CD4-positive, alpha-beta T cell treated with Interleukin-4 for 4 hours (primary cell): ENCODE data around the gene DCHS1.

ENCODE experiments used
- DNase-seq: peaks from one replicate; pipeline ENCODE4 v3.0.0-alpha.2; 2020

DCHS1 gene

GRCh38 chr11:6673523-6674218 is 18.1 kb upstream of the DCHS1 start:
- DNase-seq, result no peak

- no peak for DNase-seq
These were observed 16.4 kb upstream of the DCHS1 start for GRCh38 chr11:6671991-6672390.

GRCh38 chr11:6670202-6670830 is 14.7 kb upstream of the DCHS1 start:
- DNase-seq, result peak; percentile 28

- peak; percentile 79 for DNase-seq
These were observed 12.2 kb upstream of the DCHS1 start for GRCh38 chr11:6667733-6668374.

- peak; percentile 17 for DNase-seq
These were observed 10.9 kb upstream of the DCHS1 start for GRCh38 chr11:6666302-6667183.

- DNase-seq, result no peak
These were observed 8.9 kb upstream of the DCHS1 start for GRCh38 chr11:6664551-6664950.

GRCh38 chr11:6663794-6664469 is 8.3 kb upstream of the DCHS1 start:
- no peak for DNase-seq

GRCh38 chr11:6660712-6661111 is 5.1 kb upstream of the DCHS1 start:
- DNase-seq, result no peak

- DNase-seq, result no peak
These were observed 3.0 kb upstream of the DCHS1 start for GRCh38 chr11:6658647-6659046.

- no peak for DNase-seq
These were observed 1.7 kb upstream of the DCHS1 start for GRCh38 chr11:6657346-6657745.

- no peak for DNase-seq
These were observed 1.3 kb upstream of the DCHS1 start for GRCh38 chr11:6656936-6657335.

- no peak for DNase-seq
These were observed 941 bp upstream of the DCHS1 start for GRCh38 chr11:6656584-6656915.

- peak; percentile 16 for DNase-seq
These were observed 404 bp downstream of the DCHS1 start for GRCh38 chr11:6655020-6655789.

- no peak for DNase-seq
These were observed 1.2 kb downstream of the DCHS1 start for GRCh38 chr11:6654281-6655019.

GRCh38 chr11:6653656-6654055 is 2.0 kb downstream of the DCHS1 start:
- DNase-seq, result no peak

- no peak for DNase-seq
These were observed 2.5 kb downstream of the DCHS1 start for GRCh38 chr11:6653097-6653496.

GRCh38 chr11:6652182-6652581 is 3.4 kb downstream of the DCHS1 start:
- no peak for DNase-seq

- peak; percentile 38 for DNase-seq
These were observed 4.6 kb downstream of the DCHS1 start for GRCh38 chr11:6650980-6651379.

GRCh38 chr11:6650104-6650503 is 5.5 kb downstream of the DCHS1 start:
- no peak for DNase-seq

GRCh38 chr11:6648501-6648900 is 7.1 kb downstream of the DCHS1 start:
- DNase-seq, result no peak

- no peak for DNase-seq
These were observed 7.8 kb downstream of the DCHS1 start for GRCh38 chr11:6647836-6648235.
